Mucosa of stomach (tissue), 1 donor: ENCODE data around the gene KRTAP23-1.

Experiments
- H3K27me3 ChIP-seq: one replicate; pipeline ENCODE4 v1.7.0; 2013; ENCODE audit warnings: mild to moderate bottlenecking, low read length; ENCODE audit not compliant: control insufficient read depth, insufficient read depth
- H3K36me3 ChIP-seq: one replicate; pipeline ENCODE4 v1.7.0; 2013; ENCODE audit warnings: low read length; ENCODE audit not compliant: control insufficient read depth, insufficient read depth
- H3K4me1 ChIP-seq: one replicate; pipeline ENCODE4 v1.7.0; 2013; ENCODE audit warnings: mild to moderate bottlenecking, low read length; ENCODE audit not compliant: control insufficient read depth, insufficient read depth
- H3K4me3 ChIP-seq: one replicate; pipeline ENCODE4 v1.7.0; 2013; ENCODE audit warnings: low read length
- H3K9ac ChIP-seq: one replicate; pipeline ENCODE4 v1.7.0; 2013; ENCODE audit warnings: mild to moderate bottlenecking, low read length, moderate library complexity
- H3K9me3 ChIP-seq: one replicate; pipeline ENCODE4 v1.7.0; 2013; ENCODE audit warnings: mild to moderate bottlenecking, low read length, moderate library complexity; ENCODE audit not compliant: control insufficient read depth
- donor health status: Pancreatic carcinoma.

Gene KRTAP23-1

GRCh38 chr21:30348506-30348905, at the start of gene KRTAP23-1:
TSS of gene KRTAP23-1 (minus strand) at chr21:30348606. CDS start at chr21:30348606, 0 bp downstream.
- Histone ChIP-seq H3K9me3 (no peaks in the 10 kb centered on the region), H3K36me3 (no peaks in the 10 kb centered on the region), H3K9ac (no peak within 1 kb of the TSS), H3K4me3 (no peak within 1 kb of the TSS), H3K4me1 (no peaks in the 10 kb centered on the region), H3K27me3 (no peaks in the 10 kb centered on the region)

- H3K4me3 ChIP-seq, result no peak within 1 kb of the TSS
Observed at GRCh38 chr21:30395731-30396130, 47.3 kb upstream of the KRTAP23-1 start, which contains the start of gene KRTAP13-1. TSS of gene KRTAP13-1 (plus strand) at chr21:30396031. CDS start at chr21:30396087, 56 bp downstream.

GRCh38 chr21:30391492-30392025, 43.2 kb upstream of the KRTAP23-1 start:
- Histone ChIP-seq H3K27me3 (no peaks in the 10 kb centered on the region), H3K9ac (no peak overlapping the region), H3K4me1 (no peaks in the 10 kb centered on the region), H3K4me3 (no peak overlapping the region), H3K9me3 (no peaks in the 10 kb centered on the region), H3K36me3 (no peaks in the 10 kb centered on the region)

More at GRCh38 chr21:30395731-30396130, 47.3 kb upstream of the KRTAP23-1 start, which contains the start of gene KRTAP13-1:
- H3K36me3 ChIP-seq, result no peaks in the 10 kb centered on the region
- no peaks in the 10 kb centered on the region for H3K9me3 ChIP-seq
- no peak within 1 kb of the TSS for H3K9ac ChIP-seq
- H3K4me1 ChIP-seq, result no peaks in the 10 kb centered on the region
- no peaks in the 10 kb centered on the region for H3K27me3 ChIP-seq

- no peaks in the 10 kb centered on the region for H3K9me3 ChIP-seq
- no peaks in the 10 kb centered on the region for H3K4me1 ChIP-seq
- no peak overlapping the region for H3K4me3 ChIP-seq
- no peaks in the 10 kb centered on the region for H3K36me3 ChIP-seq
- H3K9ac ChIP-seq, result no peak overlapping the region
- H3K27me3 ChIP-seq, result no peaks in the 10 kb centered on the region
Observed at GRCh38 chr21:30382201-30382600, 33.8 kb upstream of the KRTAP23-1 start.

GRCh38 chr21:30372139-30372770, 23.8 kb upstream of the KRTAP23-1 start, which contains the start of gene KRTAP13-2:
TSS of gene KRTAP13-2 (minus strand) at chr21:30372271. CDS start at chr21:30372213, 58 bp downstream.
- no peaks in the 10 kb centered on the region for H3K27me3 ChIP-seq
- no peak within 1 kb of the TSS for H3K4me3 ChIP-seq
- H3K4me1 ChIP-seq, result no peaks in the 10 kb centered on the region
- no peak within 1 kb of the TSS for H3K9ac ChIP-seq
- no peaks in the 10 kb centered on the region for H3K36me3 ChIP-seq
- H3K9me3 ChIP-seq, result no peaks in the 10 kb centered on the region

- Histone ChIP-seq H3K9ac (no peak overlapping the region), H3K4me3 (no peak overlapping the region), H3K27me3 (no peaks in the 10 kb centered on the region), H3K36me3 (no peaks in the 10 kb centered on the region), H3K9me3 (no peaks in the 10 kb centered on the region), H3K4me1 (no peaks in the 10 kb centered on the region)
Observed at GRCh38 chr21:30355906-30356305, 7.5 kb upstream of the KRTAP23-1 start.

GRCh38 chr21:30354308-30355005, 6.1 kb upstream of the KRTAP23-1 start:
- Histone ChIP-seq H3K27me3 (no peaks in the 10 kb centered on the region), H3K36me3 (no peaks in the 10 kb centered on the region), H3K4me1 (no peaks in the 10 kb centered on the region), H3K9me3 (no peaks in the 10 kb centered on the region), H3K9ac (no peak overlapping the region), H3K4me3 (no peak overlapping the region)

- Histone ChIP-seq H3K9ac (no peak overlapping the region), H3K27me3 (no peaks in the 10 kb centered on the region)
Observed at GRCh38 chr21:30351534-30351933, 3.1 kb upstream of the KRTAP23-1 start.

GRCh38 chr21:30349572-30349971, 1.2 kb upstream of the KRTAP23-1 start:
- Histone ChIP-seq H3K36me3 (no peaks in the 10 kb centered on the region), H3K9me3 (no peaks in the 10 kb centered on the region), H3K4me1 (no peaks in the 10 kb centered on the region), H3K27me3 (no peaks in the 10 kb centered on the region), H3K4me3 (no peak overlapping the region), H3K9ac (no peak overlapping the region)

More at GRCh38 chr21:30351534-30351933, 3.1 kb upstream of the KRTAP23-1 start:
- H3K4me1 ChIP-seq, result no peaks in the 10 kb centered on the region
- H3K9me3 ChIP-seq, result no peaks in the 10 kb centered on the region
- H3K4me3 ChIP-seq, result no peak overlapping the region
- H3K36me3 ChIP-seq, result no peaks in the 10 kb centered on the region

- H3K4me1 ChIP-seq, result no peaks in the 10 kb centered on the region
- no peak overlapping the region for H3K4me3 ChIP-seq
- H3K9me3 ChIP-seq, result no peaks in the 10 kb centered on the region
- no peaks in the 10 kb centered on the region for H3K27me3 ChIP-seq
- H3K9ac ChIP-seq, result no peak overlapping the region
- no peaks in the 10 kb centered on the region for H3K36me3 ChIP-seq
Observed at GRCh38 chr21:30345014-30345413, 3.4 kb downstream of the KRTAP23-1 start.

- no peaks in the 10 kb centered on the region for H3K9me3 ChIP-seq
- H3K9ac ChIP-seq, result no peak overlapping the region
- no peaks in the 10 kb centered on the region for H3K36me3 ChIP-seq
- H3K27me3 ChIP-seq, result no peaks in the 10 kb centered on the region
- no peaks in the 10 kb centered on the region for H3K4me1 ChIP-seq
- H3K4me3 ChIP-seq, result no peak overlapping the region
Observed at GRCh38 chr21:30340714-30341573, 7.5 kb downstream of the KRTAP23-1 start.
